Hepatocyte (in vitro differentiated cells): ENCODE results near the gene RND2. TPM values are rescaled to one million over a fixed set of nuclear protein-coding genes. Genes with fewer than 3 reads are reported as not detected.
"Not testable (repeated sequence)": the region's sequence is repeated elsewhere in the genome, so short reads cannot be mapped to it uniquely, and the experiment has no call there.

Experiments
- DNase-seq: peaks from one replicate; pipeline ENCODE4 v3.0.0-alpha.2; 2016; ENCODE audit warnings: low spot score
- H2AFZ ChIP-seq: fragments of 200-600 bp; sonication (generic); 2 replicates; pipeline ENCODE4 v1.6.0; 2016; ENCODE audit warnings: antibody characterized with exemption, mild to moderate bottlenecking
- H3K27ac ChIP-seq: fragments of 200-600 bp; sonication (generic); 2 replicates; pipeline ENCODE4 v1.5.1; 2016; ENCODE audit warnings: mild to moderate bottlenecking
- H3K27me3 ChIP-seq: fragments of 200-600 bp; sonication (generic); 2 replicates; pipeline ENCODE4 v1.6.1; 2016
- H3K36me3 ChIP-seq: fragments of 200-600 bp; sonication (generic); replicated peaks from 2 replicates; pipeline ENCODE4 v1.5.1; 2016; ENCODE audit warnings: low read depth; ENCODE audit not compliant: insufficient read depth
- H3K4me1 ChIP-seq: fragments of 200-600 bp; sonication (generic); 2 replicates; pipeline ENCODE4 v1.5.1; 2016; ENCODE audit warnings: mild to moderate bottlenecking, moderate library complexity; ENCODE audit not compliant: insufficient read depth
- H3K4me2 ChIP-seq: fragments of 200-600 bp; sonication (generic); 2 replicates; pipeline ENCODE4 v1.6.0; 2016
- H3K4me3 ChIP-seq: fragments of 200-600 bp; sonication (generic); 2 replicates; pipeline ENCODE4 v1.5.1; 2016; ENCODE audit warnings: mild to moderate bottlenecking
- H3K79me2 ChIP-seq: fragments of 200-600 bp; sonication (generic); 2 replicates; pipeline ENCODE4 v1.6.0; 2017; ENCODE audit warnings: mild to moderate bottlenecking
- H3K9me2 ChIP-seq: fragments of 200-600 bp; sonication (generic); replicated peaks from 2 replicates; pipeline ENCODE4 v1.6.0; 2017; ENCODE audit warnings: mild to moderate bottlenecking; ENCODE audit not compliant: insufficient read depth
- H3K9me3 ChIP-seq: fragments of 200-600 bp; sonication (generic); 2 replicates; pipeline ENCODE4 v1.5.1; 2016; ENCODE audit warnings: low read depth, mild to moderate bottlenecking
- H4K20me1 ChIP-seq: fragments of 200-600 bp; sonication (generic); 2 replicates; pipeline ENCODE4 v1.6.0; 2016; ENCODE audit warnings: mild to moderate bottlenecking; ENCODE audit not compliant: insufficient read depth, poor library complexity, severe bottlenecking
- EZH2 ChIP-seq: fragments of 200-600 bp; sonication (generic); IDR thresholded peaks from 2 replicates; pipeline ENCODE4 v1.6.1; 2016; ENCODE audit warnings: antibody characterized with exemption, mild to moderate bottlenecking, borderline replicate concordance
- EZH2phosphoT487 ChIP-seq: fragments of 200-600 bp; sonication (generic); IDR thresholded peaks from one replicate; pipeline ENCODE4 v1.6.1; 2018; ENCODE audit warnings: antibody characterized with exemption, mild to moderate bottlenecking, low read depth, moderate library complexity; ENCODE audit not compliant: unreplicated experiment, severe bottlenecking
- WGBS: methylation state at CpG from one replicate; pipeline ENCODE4 v1.1.6; 2016; ENCODE audit warnings: low lambda C conversion rate; ENCODE audit errors: missing lambda C conversion rate; 5-methylcytosine and 5-hydroxymethylcytosine counted together
- polyA plus RNA-seq: library from polyadenylated mRNA; unstranded; fragments of >200 nt; fragmentation: Nextera tagmentation; extraction: Ambion mirVana; gene quantifications from 2 replicates; pipeline ENCODE4 v1.2.1, GENCODE V29; 2016
- total RNA-seq: library from RNA; depleted of rRNA; stranded (reverse); fragments of >200 nt; gene quantifications from 2 replicates; pipeline ENCODE4 v1.2.3, GENCODE V29; 2014
- TF ChIP-seq, protein P1 (sequence below): fragments of 200-600 bp; sonication (generic); IDR thresholded peaks from 2 replicates; pipeline ENCODE4 v1.5.1; 2016; ENCODE audit warnings: antibody characterized with exemption, mild to moderate bottlenecking; ENCODE audit not compliant: poor library complexity

The RND2 gene
- total and polyA plus RNA-seq, 2 experiments from 2014 or later: 2.6 to 6.3 TPM

DNA sequence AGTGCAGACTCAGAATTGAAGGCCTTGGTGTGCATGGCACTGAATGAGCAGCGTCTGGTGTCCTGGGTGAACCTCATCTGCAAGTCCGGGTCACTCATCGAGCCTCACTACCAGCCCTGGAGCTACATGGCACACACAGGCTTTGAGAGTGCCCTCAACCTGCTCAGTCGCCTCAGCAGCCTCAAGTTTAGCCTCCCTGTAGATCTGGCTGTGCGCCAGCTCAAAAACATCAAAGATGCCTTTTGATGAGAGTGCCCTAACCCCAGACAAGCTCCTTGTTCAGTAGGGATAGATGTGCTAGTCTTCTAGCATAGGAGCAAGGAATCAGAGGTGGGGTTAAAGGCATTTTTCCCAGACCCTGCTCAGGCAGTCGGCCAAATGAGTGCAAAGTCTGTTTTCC is 33.6 kb upstream of the RND2 start:
- no peaks in the 10 kb centered on the region for H3K36me3 ChIP-seq
- no peaks in the 10 kb centered on the region for H3K27me3 ChIP-seq
- no peaks in the 10 kb centered on the region for H3K9me2 ChIP-seq
- H4K20me1 ChIP-seq: peaks cover 3% of the 10 kb centered on the region
- no peak for DNase-seq
- peaks cover 3% of the 10 kb centered on the region for H3K79me2 ChIP-seq
- H3K4me2 ChIP-seq: no peak overlapping the region
- H3K9me3 ChIP-seq: no peaks in the 10 kb centered on the region
- H3K27ac ChIP-seq: no peak overlapping the region
- TF ChIP-seq EZH2 (no peak), EZH2phosphoT487 (no peak)
- TF ChIP-seq, protein P1, sequence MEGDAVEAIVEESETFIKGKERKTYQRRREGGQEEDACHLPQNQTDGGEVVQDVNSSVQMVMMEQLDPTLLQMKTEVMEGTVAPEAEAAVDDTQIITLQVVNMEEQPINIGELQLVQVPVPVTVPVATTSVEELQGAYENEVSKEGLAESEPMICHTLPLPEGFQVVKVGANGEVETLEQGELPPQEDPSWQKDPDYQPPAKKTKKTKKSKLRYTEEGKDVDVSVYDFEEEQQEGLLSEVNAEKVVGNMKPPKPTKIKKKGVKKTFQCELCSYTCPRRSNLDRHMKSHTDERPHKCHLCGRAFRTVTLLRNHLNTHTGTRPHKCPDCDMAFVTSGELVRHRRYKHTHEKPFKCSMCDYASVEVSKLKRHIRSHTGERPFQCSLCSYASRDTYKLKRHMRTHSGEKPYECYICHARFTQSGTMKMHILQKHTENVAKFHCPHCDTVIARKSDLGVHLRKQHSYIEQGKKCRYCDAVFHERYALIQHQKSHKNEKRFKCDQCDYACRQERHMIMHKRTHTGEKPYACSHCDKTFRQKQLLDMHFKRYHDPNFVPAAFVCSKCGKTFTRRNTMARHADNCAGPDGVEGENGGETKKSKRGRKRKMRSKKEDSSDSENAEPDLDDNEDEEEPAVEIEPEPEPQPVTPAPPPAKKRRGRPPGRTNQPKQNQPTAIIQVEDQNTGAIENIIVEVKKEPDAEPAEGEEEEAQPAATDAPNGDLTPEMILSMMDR: no peak
- H3K4me3 ChIP-seq: no peak overlapping the region
- no peaks in the 10 kb centered on the region for H3K4me1 ChIP-seq
- 97% methylated on average over 6 of the region's 6 CpGs for WGBS
- H2AFZ ChIP-seq: no peak overlapping the region

- Histone ChIP-seq H4K20me1 (no peaks in the 10 kb centered on the region), H2AFZ (no peak overlapping the region), H3K27ac (no peak overlapping the region), H3K4me3 (no peak overlapping the region), H3K79me2 (no peaks in the 10 kb centered on the region), H3K4me1 (peaks cover 3% of the 10 kb centered on the region), H3K36me3 (no peaks in the 10 kb centered on the region), H3K27me3 (no peaks in the 10 kb centered on the region), H3K4me2 (no peak overlapping the region), H3K9me3 (no peaks in the 10 kb centered on the region), H3K9me2 (no peaks in the 10 kb centered on the region)
- TF ChIP-seq EZH2: no peak
- TF ChIP-seq EZH2phosphoT487: no peak
- TF ChIP-seq, protein P1: no peak
- no peak for DNase-seq
- 90% methylated on average over 5 of the region's 5 CpGs for WGBS
Observed at GRCh38 chr17:42992872-42993271, 32.2 kb upstream of the RND2 start.

DNA sequence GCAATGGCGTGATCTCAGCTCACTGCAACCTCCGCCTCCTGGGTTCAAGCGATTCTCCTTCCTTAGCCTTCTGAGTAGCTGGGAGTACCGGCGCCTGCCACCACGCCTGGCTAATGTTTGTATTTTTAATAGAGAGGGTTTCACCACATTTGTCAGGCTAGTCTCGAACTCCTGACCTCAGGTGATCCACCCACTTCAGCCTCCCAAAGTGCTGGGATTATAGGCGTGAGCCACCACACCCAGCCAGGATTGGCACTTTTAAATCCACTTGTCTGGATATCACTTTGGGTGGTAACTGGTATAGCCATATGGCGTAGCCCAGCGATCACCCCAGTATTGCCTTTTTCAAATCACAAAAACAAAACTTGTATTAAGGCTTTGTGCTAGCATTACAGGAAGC is 31.1 kb upstream of the RND2 start:
- not testable (repeated sequence) for H3K27me3 ChIP-seq, H4K20me1 ChIP-seq, H3K4me1 ChIP-seq, DNase-seq, H3K9me3 ChIP-seq, H3K4me3 ChIP-seq, H3K4me2 ChIP-seq, H3K27ac ChIP-seq, H2AFZ ChIP-seq, H3K9me2 ChIP-seq, H3K79me2 ChIP-seq, H3K36me3 ChIP-seq
- WGBS: 91% methylated on average over 9 of the region's 10 CpGs

GRCh38 chr17:42997390-42997983 is 27.5 kb upstream of the RND2 start:
- H3K36me3 ChIP-seq: no peaks in the 10 kb centered on the region
- DNase-seq: no peak
- H2AFZ ChIP-seq: peak overlapping the region; percentile 18
- 30% methylated on average over 5 of the region's 5 CpGs for whole genome bisulfite sequencing
- no peaks in the 10 kb centered on the region for H3K9me3 ChIP-seq
- no peaks in the 10 kb centered on the region for H3K27me3 ChIP-seq
- H4K20me1 ChIP-seq: peaks cover 12% of the 10 kb centered on the region
- TF ChIP-seq EZH2phosphoT487 (no peak), EZH2 (no peak)
- TF ChIP-seq, protein P1: no peak
- peak overlapping the region; percentile 36 for H3K27ac ChIP-seq
- H3K9me2 ChIP-seq: no peaks in the 10 kb centered on the region
- H3K79me2 ChIP-seq: peaks cover 36% of the 10 kb centered on the region
- H3K4me2 ChIP-seq: peak overlapping the region; percentile 66
- H3K4me1 ChIP-seq: peaks cover 12% of the 10 kb centered on the region
- H3K4me3 ChIP-seq: no peak overlapping the region
